Renal pelvis (tissue), 12 donors: Measurements from ENCODE around the gene ZNF512. TPM values are rescaled to one million over a fixed set of nuclear protein-coding genes. Genes with fewer than 3 reads are reported as not detected.
A peak's percentile ranks its signal among the peaks of the same experiment; 100 is the strongest.
"Not testable (repeated sequence)": the region's sequence is repeated elsewhere in the genome, so short reads cannot be mapped to it uniquely, and the experiment has no call there.

Experiments used
- DNase-seq: peaks from one replicate; pipeline ENCODE4 v3.0.0-alpha.2; 2013
- long read RNA-seq, 16 experiments: transcript quantifications; one replicate each; lab custom pipeline, GENCODE V29; 2026
- polyA plus RNA-seq, 3 donors: library from polyadenylated mRNA; unstranded; fragments of 120-200 nt; gene quantifications; one replicate each; pipeline ENCODE4 v1.2.1, GENCODE V29; 2013; ENCODE audit not compliant: insufficient read length in 3 of 3

Gene ZNF512
- 10 to 100 TPM; 72.1 to 84.9 (median 75.1) TPM for polyA plus RNA-seq
- long read RNA-seq, donor 1, partial matches to known transcripts, result 40 of 46 reads
- long read RNA-seq, donor 1, other reads (novel, unspliced or antisense), result 0 of 46 reads
- long read RNA-seq, donor 2, transcript ZNF512-201 (14 exons, 3,541 nt), result minor isoform, 8 of 19 reads
- long read RNA-seq, donor 2, transcript ZNF512-208 (13 exons, 3,543 nt), result major isoform, 9 of 19 reads
- long read RNA-seq, donor 2, partial matches to known transcripts, result 0 of 19 reads
- long read RNA-seq, donor 2, other reads (novel, unspliced or antisense), result 0 of 19 reads
- long read RNA-seq, donor 3, partial matches to known transcripts, result 0 of 6 reads
- long read RNA-seq, donor 3, other reads (novel, unspliced or antisense), result 0 of 6 reads
- long read RNA-seq, donor 4, transcript ZNF512-208 (13 exons, 3,543 nt), result major isoform, 5 of 9 reads
- long read RNA-seq, donor 4, partial matches to known transcripts, result 0 of 9 reads
- long read RNA-seq, donor 4, other reads (novel, unspliced or antisense), result 0 of 9 reads
- long read RNA-seq, donor 5, partial matches to known transcripts, result 0 of 6 reads
- long read RNA-seq, donor 5, other reads (novel, unspliced or antisense), result 0 of 6 reads
- long read RNA-seq, donor 6, transcript ZNF512-208 (13 exons, 3,543 nt), result major isoform, 5 of 8 reads
- long read RNA-seq, donor 6, partial matches to known transcripts, result 0 of 8 reads
- long read RNA-seq, donor 6, other reads (novel, unspliced or antisense), result 0 of 8 reads
- long read RNA-seq, donor 7, transcript ZNF512-208 (13 exons, 3,543 nt), result minor isoform, 5 of 41 reads
- long read RNA-seq, donor 7, transcript ZNF512-201 (14 exons, 3,541 nt), result major isoform, 6 of 41 reads
- long read RNA-seq, donor 7, partial matches to known transcripts, result 28 of 41 reads
- long read RNA-seq, donor 7, other reads (novel, unspliced or antisense), result 0 of 41 reads
- long read RNA-seq, donor 8, partial matches to known transcripts, result 0 of 7 reads
- long read RNA-seq, donor 8, other reads (novel, unspliced or antisense), result 0 of 7 reads
- long read RNA-seq, donor 9, partial matches to known transcripts, result 0 of 6 reads
- long read RNA-seq, donor 9, other reads (novel, unspliced or antisense), result 0 of 6 reads
- long read RNA-seq, donor 10, partial matches to known transcripts, result 51 of 57 reads
- long read RNA-seq, donor 10, other reads (novel, unspliced or antisense), result 0 of 57 reads
- long read RNA-seq, donor 11, partial matches to known transcripts, result 0 of 6 reads
- long read RNA-seq, donor 11, other reads (novel, unspliced or antisense), result 0 of 6 reads
- long read RNA-seq, donor 12, transcript ZNF512-208 (13 exons, 3,543 nt), result major isoform, 10 of 15 reads
- long read RNA-seq, donor 12, partial matches to known transcripts, result 0 of 15 reads
- long read RNA-seq, donor 12, other reads (novel, unspliced or antisense), result 0 of 15 reads
- long read RNA-seq, donor 13, partial matches to known transcripts, result 0 of 6 reads
- long read RNA-seq, donor 13, other reads (novel, unspliced or antisense), result 0 of 6 reads
- long read RNA-seq, donor 14, result 0 reads
- long read RNA-seq, donor 15, transcript ZNF512-201 (14 exons, 3,541 nt), result major isoform, 6 of 13 reads
- long read RNA-seq, donor 15, partial matches to known transcripts, result 0 of 13 reads
- long read RNA-seq, donor 15, other reads (novel, unspliced or antisense), result 0 of 13 reads
- long read RNA-seq, donor 16, transcript ZNF512-201 (14 exons, 3,541 nt), result major isoform, 7 of 74 reads
- long read RNA-seq, donor 16, partial matches to known transcripts, result 61 of 74 reads
- long read RNA-seq, donor 16, other reads (novel, unspliced or antisense), result 0 of 74 reads

GRCh38 chr2:27582695-27583389 is at the start of gene ZNF512:
Gene ZNF512 (plus strand): TSS chr2:27583042. CDS start chr2:27583113, 71 bp downstream.
- peak; percentile 93 for DNase-seq

- no peak for DNase-seq
Measured at GRCh38 chr2:27537287-27537686, 45.6 kb upstream of the ZNF512 start.

- not testable (repeated sequence) for DNase-seq
Measured at GRCh38 chr2:27538839-27539450, 43.9 kb upstream of the ZNF512 start.

GRCh38 chr2:27539649-27540048 is 43.2 kb upstream of the ZNF512 start:
- not testable (repeated sequence) for DNase-seq

GRCh38 chr2:27544143-27544821 is 38.6 kb upstream of the ZNF512 start:
- DNase-seq, result no peak

- no peak for DNase-seq
Measured at GRCh38 chr2:27545348-27546141, 37.3 kb upstream of the ZNF512 start.

- DNase-seq, result no peak
Measured at GRCh38 chr2:27549303-27549702, 33.5 kb upstream of the ZNF512 start.

- no peak for DNase-seq
Measured at GRCh38 chr2:27551514-27551913, 31.3 kb upstream of the ZNF512 start.

- no peak for DNase-seq
Measured at GRCh38 chr2:27552941-27553340, 29.9 kb upstream of the ZNF512 start.

- not testable (repeated sequence) for DNase-seq
Measured at GRCh38 chr2:27554451-27554850, 28.4 kb upstream of the ZNF512 start.

GRCh38 chr2:27559228-27559627 is 23.6 kb upstream of the ZNF512 start:
- no peak for DNase-seq

GRCh38 chr2:27561060-27561459 is 21.8 kb upstream of the ZNF512 start:
- DNase-seq, result no peak

- DNase-seq, result no peak
Measured at GRCh38 chr2:27566628-27567027, 16.2 kb upstream of the ZNF512 start.

- DNase-seq, result no peak
Measured at GRCh38 chr2:27569398-27569797, 13.4 kb upstream of the ZNF512 start.

GRCh38 chr2:27571197-27571596 is 11.6 kb upstream of the ZNF512 start:
- no peak for DNase-seq

GRCh38 chr2:27571681-27572080 is 11.2 kb upstream of the ZNF512 start:
- DNase-seq, result no peak

GRCh38 chr2:27572439-27572838 is 10.4 kb upstream of the ZNF512 start:
- no peak for DNase-seq

GRCh38 chr2:27572998-27573429 is 9.8 kb upstream of the ZNF512 start:
- no peak for DNase-seq
